ENCODE results near the gene IGHMBP2. TPM values are rescaled to one million over a fixed set of nuclear protein-coding genes. Genes with fewer than 3 reads are reported as not detected.
"Not testable (repeated sequence)": the region's sequence is repeated elsewhere in the genome, so short reads cannot be mapped to it uniquely, and the experiment has no call there.

IGHMBP2 gene
- total RNA-seq, 1 donor from 2014 or later, result 13.5 TPM

DNA sequence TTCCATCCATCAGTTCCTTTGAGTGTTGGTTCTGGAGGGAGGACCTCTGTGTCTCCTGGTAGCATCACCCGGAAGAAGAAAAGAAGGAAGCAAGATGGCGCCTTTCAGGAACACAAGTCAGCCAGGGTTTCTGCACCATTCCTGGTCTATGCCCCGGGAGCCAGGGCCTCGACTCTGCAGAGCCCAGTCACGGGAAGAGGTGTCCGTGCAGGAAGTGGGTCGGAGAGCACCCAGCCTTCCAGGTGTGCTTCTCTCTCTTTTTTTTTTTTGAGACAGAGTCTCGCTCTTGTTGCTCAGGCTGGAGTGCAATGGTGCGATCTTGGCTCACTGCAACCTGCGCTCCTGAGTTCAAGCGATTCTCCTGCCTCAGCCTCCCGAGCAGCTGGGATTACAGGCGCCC is 21.3 kb upstream of the IGHMBP2 start:
- no peak for ATAC-seq (ENCODE audit: poor library complexity)
- no peak for DNase-seq
- intact Hi-C loops (cut with DNase I), result no loop called here

DNA sequence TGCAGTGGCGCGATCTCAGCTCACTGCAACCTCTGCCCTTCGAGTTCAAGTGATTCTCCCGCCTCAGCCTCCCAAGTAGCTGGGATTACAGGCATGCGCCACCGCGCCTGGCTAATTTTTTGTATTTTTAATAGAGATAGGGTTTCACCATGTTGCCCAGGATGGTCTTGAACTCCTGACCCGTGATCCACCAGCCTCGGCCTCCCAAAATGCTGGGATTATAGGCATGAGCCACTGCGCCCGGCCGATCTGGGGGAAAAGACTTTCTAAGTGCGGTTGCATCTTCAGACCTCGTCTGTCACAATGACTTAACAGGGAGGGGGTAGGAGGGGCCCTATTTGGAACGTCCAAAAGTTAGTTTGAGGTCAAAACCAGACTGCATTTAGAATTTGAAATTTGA is 18.9 kb upstream of the IGHMBP2 start:
- ATAC-seq (ENCODE audit: poor library complexity); DNase-seq; intact Hi-C loops (cut with DNase I): not testable (repeated sequence)

DNA sequence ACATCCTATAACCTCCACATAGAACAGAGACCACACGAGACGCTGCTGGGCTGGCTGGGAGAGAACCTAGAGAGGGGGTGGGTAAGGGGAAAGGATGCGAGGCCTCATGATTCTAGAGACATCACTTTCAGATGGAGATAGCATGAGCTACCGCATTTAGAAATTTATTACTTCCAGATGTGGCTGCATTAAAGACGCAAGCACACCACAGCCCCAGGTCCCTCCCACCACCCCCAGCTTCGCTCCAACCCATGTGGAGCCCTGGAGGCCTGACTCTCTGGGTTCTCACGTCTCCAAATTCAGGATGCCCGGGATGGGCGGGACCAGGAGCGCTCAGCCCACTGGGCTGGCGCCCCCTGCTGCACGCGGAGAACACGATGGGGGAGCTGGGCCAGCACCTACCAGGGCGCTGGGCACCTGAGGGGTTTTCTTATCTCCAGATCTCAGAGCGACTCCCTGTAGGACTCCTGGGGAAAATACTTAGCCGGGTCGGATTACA is 13.7 kb upstream of the IGHMBP2 start:
- DNase-seq (peak; percentile 81), ATAC-seq (ENCODE audit: poor library complexity) (peak; percentile 78)
- intact Hi-C loops (cut with DNase I), result no loop called here

DNA sequence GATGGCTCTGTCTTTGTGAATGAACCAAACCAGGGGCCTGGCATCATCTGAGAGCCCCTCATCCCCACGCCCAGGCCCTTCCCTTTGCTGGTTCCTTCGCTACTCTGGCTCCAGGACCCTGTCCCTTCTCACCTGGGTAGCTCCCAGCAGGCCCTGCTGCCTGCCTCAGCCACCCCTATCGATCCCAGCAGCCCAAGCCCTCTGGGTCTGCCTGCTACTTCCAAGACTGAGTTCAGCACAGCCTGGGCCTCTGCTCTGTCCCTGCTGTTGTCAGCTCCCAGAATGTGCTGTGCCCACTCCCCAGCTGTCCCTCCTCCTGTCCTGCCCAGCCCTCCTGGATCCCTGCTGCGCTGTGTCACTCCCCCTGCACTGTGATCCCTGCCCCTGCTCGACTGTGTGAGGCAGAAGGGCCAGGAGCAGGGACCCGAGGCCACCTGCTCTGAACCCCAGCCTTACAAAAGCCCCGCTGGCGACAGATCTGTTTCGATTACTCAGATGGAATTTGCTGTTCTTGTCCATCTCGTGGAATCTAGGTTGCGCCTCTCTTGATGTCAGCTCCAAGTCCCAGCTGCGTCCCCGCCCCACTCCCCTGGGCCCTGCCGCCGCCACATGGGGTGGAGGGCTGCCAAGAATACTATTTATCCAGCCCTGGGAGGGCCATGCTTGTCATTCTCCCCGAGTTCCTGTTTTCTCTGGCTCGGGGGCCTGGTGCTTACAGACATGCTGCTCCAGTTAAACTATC is 13.0 kb upstream of the IGHMBP2 start:
- intact Hi-C loops (cut with DNase I), result no loop called here
- DNase-seq (peak; percentile 92), ATAC-seq (ENCODE audit: poor library complexity) (peak; percentile 95)

DNA sequence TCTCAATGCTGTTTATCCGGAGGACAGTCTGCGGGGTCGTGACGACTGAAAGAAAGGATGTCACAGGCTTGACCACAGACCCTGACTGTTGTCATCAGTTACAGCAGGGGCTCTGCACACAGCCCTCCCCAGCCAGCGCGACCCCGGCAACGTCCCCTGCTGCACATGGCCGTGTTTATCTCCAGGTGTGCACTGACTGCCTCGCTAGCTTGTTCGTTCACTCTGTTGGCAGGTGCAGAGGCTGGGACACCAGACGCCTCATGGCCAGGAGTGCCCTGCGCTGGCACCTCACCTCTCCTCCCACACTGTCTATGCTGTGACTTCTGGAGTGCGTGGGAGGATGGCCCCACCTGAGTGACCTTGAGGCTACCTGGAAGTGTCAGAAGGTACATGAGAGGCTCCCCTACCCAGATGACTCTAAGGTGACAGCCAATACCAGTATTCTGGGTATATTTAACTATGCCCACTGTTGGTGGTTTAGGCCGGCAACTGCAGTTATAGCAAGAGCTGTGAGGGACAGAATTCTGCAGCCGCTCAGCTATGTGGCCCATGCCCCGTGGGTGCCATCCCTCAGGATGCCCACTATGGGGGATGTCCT is 12.2 kb upstream of the IGHMBP2 start:
- peak; percentile 15 for ATAC-seq (ENCODE audit: poor library complexity)
- no peak for DNase-seq
- intact Hi-C loops (cut with DNase I), result no loop called here

DNA sequence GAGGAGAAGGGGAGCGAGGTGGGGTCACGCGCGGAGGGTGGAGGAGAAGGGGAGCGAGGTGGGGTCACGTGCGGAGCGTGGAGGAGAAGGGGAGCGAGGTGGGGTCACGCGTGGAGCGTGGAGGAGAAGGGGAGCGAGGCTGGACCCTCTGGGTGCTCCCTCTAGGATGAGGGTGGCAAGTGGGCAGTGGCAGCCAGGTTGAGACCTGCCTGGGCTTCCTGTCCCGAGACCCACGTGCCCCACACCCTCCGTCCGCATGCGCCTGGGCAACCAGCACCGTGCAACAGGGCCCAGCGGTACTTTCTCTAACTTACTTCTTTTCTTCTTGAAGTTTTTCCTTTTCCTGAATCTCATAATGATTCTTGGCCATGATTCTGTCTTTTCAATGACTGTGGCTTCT is 11.1 kb upstream of the IGHMBP2 start:
- intact Hi-C loops (cut with DNase I), result no loop called here
- ATAC-seq (ENCODE audit: poor library complexity), result no peak
- no peak for DNase-seq

DNA sequence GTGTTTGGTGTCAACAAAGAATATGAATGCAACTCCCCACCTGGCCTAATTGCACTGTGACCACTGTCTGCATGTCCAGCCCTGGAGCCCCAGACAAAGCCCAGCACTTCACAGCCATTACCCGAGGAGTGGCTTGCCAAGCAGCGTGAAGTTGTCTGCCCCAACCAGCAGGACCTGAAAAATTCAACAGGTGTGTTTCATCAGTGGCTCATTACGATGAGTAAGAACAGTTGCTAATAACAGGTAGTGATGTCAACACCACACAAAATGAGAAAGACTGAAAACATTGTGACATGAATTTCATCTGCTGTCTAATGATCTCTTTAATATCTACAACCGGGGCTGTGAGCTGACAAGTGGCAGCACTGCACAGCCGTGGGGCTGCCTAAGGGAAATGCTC is 10.4 kb upstream of the IGHMBP2 start:
- DNase-seq (no peak), ATAC-seq (ENCODE audit: poor library complexity) (no peak)
- intact Hi-C loops (cut with DNase I), result no loop called here

DNA sequence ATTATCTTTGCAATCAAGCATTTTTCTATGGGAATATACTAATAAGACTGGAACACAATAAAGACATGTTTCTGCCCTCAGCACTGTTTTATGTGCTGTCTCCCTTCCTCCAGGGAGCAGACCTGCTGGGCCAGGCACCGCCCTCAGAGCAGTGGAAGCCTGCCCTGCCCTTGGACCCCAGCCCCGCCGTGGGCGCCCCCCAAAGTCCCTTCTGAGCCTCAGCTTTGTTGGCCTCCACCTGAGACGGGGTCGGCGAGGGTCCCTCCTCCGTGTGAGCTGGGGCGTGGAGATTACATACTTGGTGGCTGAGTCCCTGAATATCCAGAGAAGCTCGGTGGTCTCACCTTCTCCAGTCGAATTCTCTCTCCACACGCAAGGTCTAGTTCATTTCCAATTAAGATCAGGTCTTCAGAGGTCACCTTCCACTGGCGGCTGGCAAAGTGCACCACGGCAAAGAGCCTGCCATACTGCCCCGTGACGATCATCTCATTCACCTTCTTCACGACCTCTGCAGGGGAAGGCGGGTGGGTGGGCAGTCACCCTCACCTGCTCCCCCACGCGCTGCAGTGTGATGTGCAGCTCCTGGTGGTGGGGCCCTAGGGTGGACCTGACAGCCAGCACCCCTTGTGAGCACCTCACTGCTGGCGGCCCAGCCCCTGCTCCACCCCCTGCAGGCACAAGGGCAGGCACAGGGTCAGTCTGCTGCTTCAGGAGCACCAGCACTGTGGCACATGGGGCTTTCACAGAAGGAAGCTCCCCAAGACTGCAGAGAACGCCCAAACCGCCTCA is 7.3 kb upstream of the IGHMBP2 start:
- intact Hi-C loops (cut with DNase I), result no loop called here
- ATAC-seq (ENCODE audit: poor library complexity) (peak; percentile 66), DNase-seq (no peak)

DNA sequence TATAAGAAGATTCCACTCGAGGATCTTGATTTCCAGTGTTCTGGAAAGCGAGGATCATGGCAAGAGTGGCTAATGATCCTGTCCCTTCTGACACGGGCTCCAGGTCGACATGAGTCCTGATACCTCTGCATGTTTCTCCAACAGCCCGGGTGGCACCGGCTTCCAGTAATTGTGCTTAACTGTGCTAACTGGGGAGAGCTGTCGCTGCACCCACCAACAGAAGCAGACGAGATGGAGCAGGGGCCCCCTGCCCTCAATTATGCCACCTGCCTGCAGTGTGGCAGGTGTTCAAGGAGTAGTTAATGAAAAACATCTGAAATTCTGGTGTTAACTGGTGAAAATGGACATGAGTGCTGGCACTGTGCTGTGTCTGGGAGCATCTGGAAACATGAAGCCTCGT is 6.2 kb upstream of the IGHMBP2 start:
- ATAC-seq (ENCODE audit: poor library complexity) (no peak), DNase-seq (no peak)
- intact Hi-C loops (cut with DNase I), result no loop called here

DNA sequence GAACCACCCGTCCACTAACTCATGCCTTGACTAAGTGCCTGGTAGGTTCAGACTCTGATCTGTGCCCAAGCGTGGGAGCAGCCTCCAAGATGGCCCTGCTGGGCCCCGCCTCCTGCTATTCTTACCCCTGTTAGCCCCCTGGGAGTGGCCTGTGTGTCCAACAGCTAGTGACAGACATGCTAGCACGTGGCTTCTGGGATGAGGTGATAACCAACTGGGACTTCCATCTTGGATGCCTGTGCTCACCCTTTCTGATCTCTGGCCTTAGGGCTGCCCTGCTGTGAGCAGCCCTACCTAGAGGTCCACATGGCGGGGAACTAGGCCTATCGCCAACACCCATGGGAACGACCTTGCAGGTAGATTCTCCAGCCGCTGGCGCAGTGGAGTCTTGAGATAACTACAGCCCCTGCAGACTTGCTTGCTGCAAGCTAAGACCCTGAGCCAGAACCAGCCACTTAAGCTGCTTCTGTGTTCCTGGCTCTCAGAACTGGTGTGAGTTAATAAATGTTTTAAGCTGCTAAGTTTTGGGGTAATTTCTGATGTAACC is 2.8 kb upstream of the IGHMBP2 start:
- ATAC-seq (ENCODE audit: poor library complexity) (no peak), DNase-seq (no peak)
- intact Hi-C loops (cut with DNase I), result no loop called here

DNA sequence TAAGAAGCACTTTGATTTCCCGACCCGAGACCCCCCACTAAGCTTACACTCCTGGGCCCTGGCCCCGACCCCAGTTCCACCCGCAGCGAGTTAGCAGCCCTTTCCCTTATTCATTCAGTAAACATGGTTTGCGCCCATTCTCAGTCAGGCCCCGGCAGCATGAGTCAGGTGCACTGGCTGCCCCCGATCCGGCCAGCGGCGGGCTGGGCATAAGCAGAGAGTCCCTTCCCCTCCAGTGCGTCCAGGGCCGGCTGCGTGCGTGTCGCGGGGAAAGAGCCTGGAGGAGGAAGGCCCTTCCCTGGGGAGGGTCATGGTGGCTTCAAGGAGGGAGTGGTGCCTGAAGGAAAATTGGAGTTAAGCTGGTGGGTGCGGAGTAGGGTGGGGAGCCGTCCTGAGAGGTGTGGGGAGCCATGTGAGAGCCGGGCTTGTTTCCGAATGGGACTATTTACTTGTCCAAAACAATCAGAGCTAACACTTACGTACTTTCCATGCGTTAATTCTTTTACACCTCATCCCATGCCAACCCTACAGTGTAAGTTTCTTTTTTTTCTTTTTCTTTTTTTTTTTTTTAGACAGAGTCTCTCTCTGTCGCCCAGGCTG is 657 bp downstream of the IGHMBP2 start:
- intact Hi-C loops (cut with DNase I), result no loop called here
- ATAC-seq (ENCODE audit: poor library complexity) (peak; percentile 54), DNase-seq (peak; percentile 54)

DNA sequence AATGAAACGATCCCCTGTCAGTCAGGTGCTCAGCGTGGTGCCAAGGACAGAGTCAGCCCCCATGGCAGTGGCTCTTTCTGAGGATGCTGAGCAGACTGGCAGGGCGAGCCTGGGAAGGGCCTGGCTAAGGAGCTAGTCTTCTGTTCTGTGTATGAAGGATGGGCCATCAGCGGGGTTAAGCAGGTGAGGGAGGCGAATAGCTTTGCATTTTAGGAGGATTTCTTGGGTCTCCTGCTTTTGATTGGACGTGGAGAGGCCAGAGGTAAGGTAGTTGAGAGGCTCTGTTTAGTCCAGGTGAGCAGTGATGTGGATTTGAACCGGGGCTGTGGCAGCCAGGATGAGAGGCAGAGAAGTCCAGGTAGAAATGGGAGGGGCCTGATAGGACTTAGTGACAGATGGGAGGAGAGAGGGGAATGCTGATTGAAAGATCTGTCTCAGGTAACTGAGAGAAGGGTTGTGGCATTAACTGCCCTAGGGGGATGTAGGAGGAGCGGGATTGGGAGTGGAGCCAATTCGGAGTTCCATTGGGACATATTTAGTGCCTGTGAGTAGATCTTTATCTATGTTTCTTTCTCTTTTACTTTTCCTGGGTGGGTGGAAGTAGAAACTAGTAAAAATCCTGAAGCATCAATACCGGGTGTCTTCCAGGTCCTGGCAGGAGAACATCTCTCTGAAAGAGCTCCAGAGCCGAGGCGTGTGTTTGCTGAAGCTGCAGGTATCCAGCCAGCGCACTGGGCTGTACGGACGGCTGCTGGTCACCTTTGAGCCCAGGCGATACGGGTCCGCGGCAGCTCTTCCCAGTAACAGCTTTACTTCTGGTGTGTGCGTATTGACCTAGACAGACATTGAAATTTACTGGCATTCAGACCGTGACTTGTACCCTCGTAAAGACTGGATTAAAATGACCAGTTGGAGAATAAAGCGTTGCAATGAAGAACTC is 2.0 kb downstream of the IGHMBP2 start:
- no peak for ATAC-seq (ENCODE audit: poor library complexity)
- intact Hi-C loops (cut with DNase I), result no loop called here

DNA sequence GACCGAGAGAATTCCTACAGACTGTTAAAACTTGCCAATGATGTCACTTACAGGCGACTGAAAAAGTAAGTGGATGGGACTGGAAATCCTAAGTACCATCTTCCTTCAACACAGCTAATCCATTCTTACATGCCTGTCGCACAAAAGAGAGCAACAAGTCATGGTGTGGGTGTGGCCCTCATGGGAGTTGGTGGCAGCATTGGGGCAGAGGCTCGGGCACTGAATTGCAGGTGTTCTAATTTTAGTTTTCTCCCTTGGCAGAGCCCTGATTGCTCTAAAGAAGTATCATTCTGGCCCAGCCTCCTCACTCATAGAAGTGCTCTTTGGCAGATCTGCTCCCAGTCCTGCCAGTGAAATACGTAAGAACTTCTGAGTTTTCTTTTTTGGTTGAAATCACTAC is 4.6 kb downstream of the IGHMBP2 start:
- intact Hi-C loops (cut with DNase I), result no loop called here
- peak; percentile 74 for ATAC-seq (ENCODE audit: poor library complexity)

More for the DNA sequence above, 2.0 kb downstream of the IGHMBP2 start:
- DNase-seq, result no peak

DNA sequence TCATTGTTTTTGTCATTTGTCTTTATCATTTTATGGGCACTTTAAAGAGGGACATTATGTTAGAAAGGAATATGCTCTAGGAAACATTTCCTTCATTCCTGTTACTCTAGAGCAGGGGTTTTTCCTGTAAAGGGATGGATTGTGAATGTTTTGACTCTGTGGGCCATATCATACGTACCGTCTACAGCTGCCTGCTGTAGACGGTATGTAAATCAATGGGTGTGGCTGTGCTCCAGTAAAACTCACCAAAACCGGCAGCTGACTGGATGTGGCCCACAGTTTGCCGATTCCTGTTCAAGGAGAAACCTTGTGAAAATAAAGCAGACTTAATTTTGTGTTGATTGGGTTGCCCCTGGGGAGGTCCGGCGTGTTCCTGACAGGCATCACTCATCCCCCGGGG is 7.3 kb downstream of the IGHMBP2 start:
- intact Hi-C loops (cut with DNase I), result no loop called here
- ATAC-seq (ENCODE audit: poor library complexity), result no peak
- no peak for DNase-seq

More for the DNA sequence above, 4.6 kb downstream of the IGHMBP2 start:
- DNase-seq, result no peak

DNA sequence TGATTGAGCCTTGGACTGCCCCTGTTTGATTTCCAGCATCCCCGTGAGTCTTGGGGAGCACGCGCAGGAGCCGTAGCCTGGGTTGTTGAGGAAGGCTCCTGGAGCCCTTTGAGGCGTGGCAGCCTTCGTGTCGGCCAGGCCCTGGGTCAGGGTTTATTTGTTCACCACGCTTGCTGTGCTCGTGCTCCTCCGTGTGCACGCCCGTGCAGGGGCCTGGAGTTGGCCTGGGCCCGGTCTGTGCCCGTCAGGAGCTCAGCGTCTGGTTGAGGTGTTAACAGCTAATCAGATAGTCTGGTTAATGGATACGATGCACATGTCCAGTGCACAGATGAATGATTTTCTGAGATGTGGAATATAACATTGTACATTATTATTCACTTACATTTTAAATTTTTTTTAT is 8.0 kb downstream of the IGHMBP2 start:
- no peak for ATAC-seq (ENCODE audit: poor library complexity)
- DNase-seq, result no peak
- intact Hi-C loops (cut with DNase I), result no loop called here

DNA sequence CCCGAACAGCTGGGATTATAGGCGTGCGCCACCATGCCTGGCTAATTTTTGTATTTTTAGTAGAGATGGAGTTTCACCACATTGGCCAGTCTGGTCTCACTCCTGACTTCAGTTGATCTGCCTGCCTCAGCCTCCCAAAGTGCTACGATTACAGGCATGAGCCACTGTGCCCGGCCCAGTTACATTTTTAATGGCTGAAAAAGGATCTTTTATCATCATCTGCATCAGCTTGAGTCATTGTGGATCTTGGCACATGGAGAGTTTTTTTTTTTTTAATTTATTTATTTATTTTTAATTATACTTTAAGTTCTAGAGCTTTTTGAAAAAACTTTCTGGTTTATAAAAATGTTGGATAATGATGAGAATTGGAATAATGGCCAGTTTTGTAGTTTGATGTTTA is 8.6 kb downstream of the IGHMBP2 start:
- ATAC-seq (ENCODE audit: poor library complexity) (no peak), DNase-seq (no peak)
- intact Hi-C loops (cut with DNase I), result no loop called here

DNA sequence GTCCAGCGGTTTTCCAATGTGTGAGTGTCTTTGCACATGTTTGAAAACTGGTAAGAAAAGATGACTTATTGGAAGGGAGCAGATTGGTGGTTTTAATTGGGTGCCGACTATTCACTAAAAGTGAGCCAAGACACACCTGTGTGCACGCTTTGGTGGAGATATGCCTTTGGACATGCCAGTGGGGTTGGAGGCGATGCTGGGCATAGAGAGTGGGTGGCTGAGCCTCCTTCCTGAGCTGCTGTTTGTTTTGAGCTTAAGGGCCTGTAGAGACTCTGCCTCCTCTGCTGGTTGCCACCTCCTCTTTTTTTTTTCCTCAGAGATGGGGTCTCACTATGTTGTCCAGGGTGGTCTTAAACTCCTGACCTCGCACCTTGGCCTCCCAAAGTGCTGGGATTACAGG is 9.5 kb downstream of the IGHMBP2 start:
- no peak for DNase-seq
- no peak for ATAC-seq (ENCODE audit: poor library complexity)
- intact Hi-C loops (cut with DNase I), result no loop called here

DNA sequence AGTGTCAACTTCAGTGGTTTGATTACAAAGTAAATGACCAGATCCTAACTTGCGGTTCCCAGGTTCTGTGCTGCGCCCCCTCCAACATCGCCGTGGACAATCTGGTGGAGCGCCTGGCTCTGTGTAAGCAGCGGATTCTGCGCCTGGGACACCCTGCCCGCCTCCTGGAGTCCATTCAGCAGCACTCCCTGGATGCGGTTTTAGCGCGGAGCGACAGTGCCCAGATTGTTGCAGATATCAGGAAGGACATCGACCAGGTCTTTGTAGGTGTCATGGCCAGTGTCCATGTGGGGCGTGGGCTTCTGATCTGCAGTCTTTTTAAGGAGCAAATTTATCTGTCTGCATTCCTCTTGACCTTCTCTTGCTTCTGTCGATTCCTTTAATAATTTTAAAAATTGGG is 11.1 kb downstream of the IGHMBP2 start:
- intact Hi-C loops (cut with DNase I), result no loop called here
- DNase-seq (no peak), ATAC-seq (ENCODE audit: poor library complexity) (no peak)

All from Right ventricle myocardium superior (tissue), 1 donor.